Stimulated activated naive CD8-positive, alpha-beta T cell treated with anti-CD3 and anti-CD28 coated beads, Interleukin-15, Interleukin-2, amounts not matched to agents 100 U/mL and 50 U/mL, for 24 hours (primary cell): ENCODE data around the gene HEMGN.
A peak's percentile ranks its signal among the peaks of the same experiment; 100 is the strongest.
"Not testable (repeated sequence)": the region's sequence is repeated elsewhere in the genome, so short reads cannot be mapped to it uniquely, and the experiment has no call there.

Experiments used
- ATAC-seq: fragments of 150-1000 bp; cut with Tn5 transposase; one replicate; pipeline ENCODE4 v1.10.0; 2021
- DNase-seq: peaks from one replicate; pipeline ENCODE4 v3.0.0; 2021

Gene HEMGN

GRCh38 chr9:97938081-97938644 is at the start of gene HEMGN:
Gene HEMGN (minus strand): TSS chr9:97938172. CDS start chr9:97938136, 36 bp downstream.
- DNase-seq, result no peak
- peak; percentile 72 for ATAC-seq

GRCh38 chr9:97987487-97987886 is 49.5 kb upstream of the HEMGN start:
- DNase-seq (no peak), ATAC-seq (no peak)

- no peak for ATAC-seq
- peak; percentile 61 for DNase-seq
These were observed 47.3 kb upstream of the HEMGN start for GRCh38 chr9:97985058-97985861.

GRCh38 chr9:97984188-97985057 is 46.5 kb upstream of the HEMGN start:
- ATAC-seq (peak; percentile 36), DNase-seq (peak; percentile 83)

- ATAC-seq (peak; percentile 8), DNase-seq (peak; percentile 57)
These were observed 45.7 kb upstream of the HEMGN start for GRCh38 chr9:97983589-97984187.

GRCh38 chr9:97982683-97983588 is 45.0 kb upstream of the HEMGN start, which contains the start of gene ANP32B:
Gene ANP32B (plus strand): TSS chr9:97983341. CDS start chr9:97983556, 215 bp downstream.
- DNase-seq (peak; percentile 96), ATAC-seq (peak; percentile 88)

GRCh38 chr9:97981846-97982682 is 44.1 kb upstream of the HEMGN start:
- DNase-seq (no peak), ATAC-seq (no peak)

- DNase-seq, result no peak
- ATAC-seq, result no peak
These were observed 43.2 kb upstream of the HEMGN start for GRCh38 chr9:97980918-97981845.

GRCh38 chr9:97980479-97980803 is 42.5 kb upstream of the HEMGN start:
- no peak for DNase-seq
- ATAC-seq, result no peak

GRCh38 chr9:97979788-97980478 is 42.0 kb upstream of the HEMGN start:
- DNase-seq (no peak), ATAC-seq (no peak)

- ATAC-seq (no peak), DNase-seq (no peak)
These were observed 40.6 kb upstream of the HEMGN start for GRCh38 chr9:97978371-97979130.

GRCh38 chr9:97976633-97977032 is 38.7 kb upstream of the HEMGN start:
- not testable (repeated sequence) for ATAC-seq, DNase-seq

- no peak for DNase-seq
- ATAC-seq, result no peak
These were observed 37.4 kb upstream of the HEMGN start for GRCh38 chr9:97975376-97975775.

- no peak for DNase-seq
- no peak for ATAC-seq
These were observed 34.8 kb upstream of the HEMGN start for GRCh38 chr9:97972753-97973152.

GRCh38 chr9:97970165-97970564 is 32.2 kb upstream of the HEMGN start:
- ATAC-seq (no peak), DNase-seq (no peak)

- no peak for DNase-seq
- no peak for ATAC-seq
These were observed 31.0 kb upstream of the HEMGN start for GRCh38 chr9:97969014-97969413.

- ATAC-seq (no peak), DNase-seq (no peak)
These were observed 28.5 kb upstream of the HEMGN start for GRCh38 chr9:97966493-97966892.

- no peak for ATAC-seq
- DNase-seq, result no peak
These were observed 26.9 kb upstream of the HEMGN start for GRCh38 chr9:97964901-97965300.
